Effector CD8-positive, alpha-beta T cell (primary cell): ENCODE measurements around the gene ITSN2.

ENCODE experiments used
- DNase-seq: peaks from one replicate; lab custom pipeline; 2025; lab: John Stamatoyannopoulos, UW

ITSN2 gene

DNA sequence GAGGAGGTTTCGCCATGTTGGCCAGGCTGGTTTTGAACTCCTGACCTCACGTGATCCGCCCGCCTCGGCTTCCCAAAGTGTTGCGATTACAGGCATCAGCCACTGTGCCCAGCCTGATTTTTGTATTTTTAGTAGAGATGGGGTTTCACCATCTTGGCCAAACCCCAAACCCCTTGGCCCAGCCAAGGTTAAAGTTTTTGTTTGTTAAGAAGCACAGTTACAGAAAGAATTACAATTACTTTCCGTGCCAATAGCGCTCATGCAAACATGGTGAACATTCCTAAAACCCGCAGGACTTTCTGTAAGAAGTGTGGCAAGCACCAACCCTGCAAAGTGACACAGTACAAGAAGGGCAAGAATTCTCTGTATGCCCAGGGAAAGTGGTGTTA is 26.1 kb downstream of the ITSN2 start:
- no peak for DNase-seq

GRCh38 chr2:24332791-24333540 is 27.4 kb downstream of the ITSN2 start:
- DNase-seq, result no peak

- no peak for DNase-seq
Observed at GRCh38 chr2:24330161-24330560, 30.2 kb downstream of the ITSN2 start.

- no peak for DNase-seq
Observed at GRCh38 chr2:24329700-24330099, 30.6 kb downstream of the ITSN2 start.

GRCh38 chr2:24328010-24328409 is 32.3 kb downstream of the ITSN2 start:
- no peak for DNase-seq

DNA sequence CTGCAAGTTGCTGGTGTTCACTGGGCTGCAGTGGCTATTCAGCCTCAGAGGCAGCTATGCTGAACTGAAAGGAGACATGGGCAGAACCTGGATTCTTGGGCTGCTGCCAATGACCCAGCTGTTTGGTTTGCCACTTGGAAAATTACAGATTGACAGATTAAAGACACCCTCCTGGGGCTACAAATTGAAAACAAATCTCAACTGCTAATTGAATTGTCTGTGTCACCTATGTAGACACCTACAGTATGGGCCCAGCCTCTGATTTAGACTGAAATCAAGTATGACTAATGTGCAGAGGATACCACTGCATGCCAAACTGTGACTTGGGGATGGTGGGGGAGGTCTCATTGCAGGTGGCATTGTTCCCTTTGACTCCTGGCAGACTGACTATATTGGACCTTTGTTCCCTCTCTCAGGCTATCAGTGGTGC is 42.8 kb downstream of the ITSN2 start:
- DNase-seq, result no peak

DNA sequence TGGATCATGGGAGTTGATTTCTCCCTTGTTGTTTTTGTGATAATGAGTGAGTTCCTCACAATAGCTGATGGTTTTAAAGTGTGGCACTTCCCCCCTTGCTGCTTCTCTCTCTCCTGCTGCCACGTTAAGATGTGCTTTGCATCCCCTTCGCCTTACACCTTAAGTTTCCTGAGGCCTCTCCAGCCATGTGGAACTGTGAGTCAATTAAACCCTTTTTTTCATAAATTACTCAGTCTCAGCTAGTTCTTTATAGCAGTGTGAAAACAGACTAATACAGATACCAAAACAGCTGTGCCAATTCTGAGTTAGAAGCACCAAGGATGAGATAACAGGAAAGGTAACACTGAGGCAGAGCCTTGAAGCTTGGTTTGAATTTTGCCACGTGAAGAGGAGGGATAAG is 44.7 kb downstream of the ITSN2 start:
- no peak for DNase-seq

- DNase-seq, result no peak
Observed at GRCh38 chr2:24313744-24314632, 46.3 kb downstream of the ITSN2 start.

DNA sequence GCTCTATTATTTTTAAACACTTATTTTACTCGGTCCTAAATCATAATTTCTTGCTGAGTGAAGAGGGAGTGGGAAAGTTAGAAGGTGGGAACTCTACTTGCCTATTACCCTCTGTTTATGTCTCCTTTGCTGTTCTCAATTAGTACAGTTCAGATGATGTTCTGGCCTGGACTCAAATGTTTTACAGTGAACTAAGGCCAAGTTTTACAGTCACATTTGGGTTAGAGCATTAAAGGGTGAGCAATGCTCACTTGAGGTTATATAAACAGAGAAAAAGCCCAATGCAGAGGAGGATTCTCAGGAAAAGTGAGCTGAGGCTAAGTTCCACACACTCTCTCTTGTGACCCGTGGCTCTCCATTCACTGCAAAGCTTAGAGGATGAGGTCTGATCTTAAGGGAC is 52.4 kb downstream of the ITSN2 start:
- DNase-seq, result no peak

GRCh38 chr2:24304631-24305030 is 55.7 kb downstream of the ITSN2 start:
- no peak for DNase-seq

- DNase-seq, result no peak
Observed at GRCh38 chr2:24304098-24304497, 56.2 kb downstream of the ITSN2 start.

GRCh38 chr2:24301599-24301998 is 58.7 kb downstream of the ITSN2 start:
- DNase-seq, result no peak

- no peak for DNase-seq
Observed at GRCh38 chr2:24297663-24298062, 62.7 kb downstream of the ITSN2 start.

DNA sequence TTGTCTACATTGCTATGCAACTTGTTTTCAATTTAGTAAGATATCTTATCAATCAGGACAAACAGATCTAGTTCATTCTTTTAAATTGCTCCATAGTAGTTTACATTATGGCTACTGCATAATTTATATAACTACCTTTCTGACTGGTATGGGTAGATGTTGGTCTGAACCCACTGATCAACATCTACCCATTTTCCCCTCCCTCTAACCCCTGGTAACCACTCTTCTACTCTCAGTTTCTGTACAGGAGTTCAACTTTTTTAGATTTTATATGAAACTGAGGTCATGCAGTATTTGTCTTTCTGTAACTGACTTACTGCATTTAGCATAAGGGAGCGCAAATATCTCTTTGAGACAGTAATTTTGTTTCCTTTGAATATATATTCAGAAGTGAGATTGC is 73.2 kb downstream of the ITSN2 start:
- no peak for DNase-seq

DNA sequence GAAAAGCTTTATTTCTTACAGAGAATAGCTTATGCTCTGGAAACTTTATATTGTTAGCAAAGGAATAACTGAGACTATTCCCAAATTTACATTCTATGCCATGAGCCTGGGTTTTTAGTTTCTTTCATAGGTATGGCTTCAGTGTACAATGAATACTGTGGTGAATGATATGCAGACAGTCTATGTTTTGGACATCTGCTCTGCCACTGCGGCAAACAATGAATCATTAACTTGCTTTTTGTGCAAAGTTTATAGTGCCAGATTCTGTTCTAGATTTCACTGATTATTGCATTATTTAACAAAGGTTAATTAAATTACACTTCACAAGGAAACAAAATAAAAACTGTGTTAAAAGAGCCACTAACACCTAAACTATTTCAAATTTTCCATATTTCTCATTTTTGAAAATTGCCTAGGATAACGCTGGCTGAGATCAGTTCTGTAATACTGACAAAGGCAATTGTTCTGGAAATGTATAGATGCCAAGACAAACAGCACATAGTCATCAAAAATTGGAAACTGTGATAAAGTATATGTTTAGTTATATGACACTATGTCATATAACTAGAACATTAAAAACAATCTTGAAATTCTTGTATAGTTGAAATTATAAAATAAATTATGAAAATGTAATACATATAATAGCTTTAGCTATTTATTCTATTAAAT is 74.7 kb downstream of the ITSN2 start:
- no peak for DNase-seq

DNA sequence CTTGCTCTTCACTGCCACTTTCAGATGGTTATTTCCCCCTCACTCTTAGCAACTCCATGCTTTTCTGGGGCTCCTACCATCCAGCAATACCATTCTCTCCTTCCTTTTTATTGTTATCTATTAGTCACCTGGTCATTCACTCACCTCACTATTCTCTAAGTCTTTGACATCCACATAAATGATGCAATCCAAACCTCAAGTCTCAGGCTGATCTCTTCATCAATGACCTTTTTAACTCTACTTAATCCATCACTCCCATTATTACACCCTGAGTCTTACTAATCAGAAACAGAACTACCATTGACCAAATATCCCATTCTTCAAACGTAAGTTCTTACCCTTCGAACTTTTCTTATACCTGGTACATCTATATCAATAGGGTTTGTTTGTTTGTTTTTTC is 79.7 kb downstream of the ITSN2 start:
- no peak for DNase-seq

DNA sequence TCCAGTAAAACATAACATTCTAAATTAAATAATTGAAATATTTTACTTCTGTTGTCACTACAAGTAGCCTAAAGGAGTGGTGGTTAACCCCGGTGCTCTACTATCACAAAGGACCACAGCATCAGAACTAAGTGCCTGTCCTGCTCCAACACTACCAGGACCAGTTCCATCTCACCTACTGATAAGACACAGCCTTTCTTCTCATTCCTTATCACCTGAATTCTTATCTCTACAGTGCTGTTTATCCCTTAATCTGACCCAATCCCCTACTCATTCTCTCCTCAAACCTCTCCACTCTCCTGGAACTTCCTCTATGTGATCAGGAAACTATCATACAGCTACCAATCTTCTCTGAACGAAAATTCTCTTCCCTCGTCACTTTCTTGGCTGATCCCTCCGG is 80.2 kb downstream of the ITSN2 start:
- no peak for DNase-seq

DNA sequence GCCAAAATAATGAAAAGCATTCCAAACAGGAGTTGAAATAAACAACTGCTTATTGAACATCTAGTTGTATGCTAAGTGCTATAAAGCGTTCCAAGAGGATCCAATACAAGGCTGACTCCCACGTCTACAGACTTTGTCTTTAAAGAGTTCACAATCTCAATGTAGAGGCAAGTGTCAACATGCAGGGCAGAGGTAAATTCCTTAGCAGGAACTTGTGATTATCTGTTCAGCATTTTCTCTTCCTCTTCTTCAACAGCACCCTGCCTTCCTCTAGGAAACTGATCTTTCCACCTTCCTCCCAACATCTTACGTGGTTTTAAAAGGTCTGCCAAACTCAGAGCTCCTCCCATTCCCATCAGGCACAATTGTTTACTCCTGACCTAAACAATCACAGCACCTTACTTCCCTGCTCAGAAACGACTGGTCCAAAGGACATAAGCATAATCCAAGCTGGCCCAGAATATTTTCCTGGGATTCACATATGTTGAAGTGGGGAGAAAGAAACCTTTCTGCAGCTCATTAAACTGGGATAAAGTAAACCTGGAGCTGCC is 83.9 kb downstream of the ITSN2 start:
- DNase-seq, result no peak

DNA sequence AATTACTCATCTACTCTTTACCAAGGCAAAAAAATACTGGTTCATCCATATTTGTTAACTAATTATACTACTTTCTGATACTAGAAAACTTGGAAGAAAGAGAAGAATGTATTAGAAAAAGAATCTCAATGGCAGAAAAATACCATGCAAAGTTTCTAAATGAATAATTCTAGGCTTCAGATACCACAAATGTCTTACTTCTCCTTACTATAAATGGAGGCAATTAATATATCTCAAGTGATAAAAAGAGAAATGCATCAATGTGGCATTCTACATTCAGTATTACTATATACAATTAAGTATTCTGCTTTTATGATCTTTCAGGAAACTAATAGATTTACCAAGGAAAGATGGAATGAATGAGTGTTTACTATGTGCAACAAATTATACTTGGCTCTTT is 85.5 kb downstream of the ITSN2 start:
- DNase-seq, result no peak

DNA sequence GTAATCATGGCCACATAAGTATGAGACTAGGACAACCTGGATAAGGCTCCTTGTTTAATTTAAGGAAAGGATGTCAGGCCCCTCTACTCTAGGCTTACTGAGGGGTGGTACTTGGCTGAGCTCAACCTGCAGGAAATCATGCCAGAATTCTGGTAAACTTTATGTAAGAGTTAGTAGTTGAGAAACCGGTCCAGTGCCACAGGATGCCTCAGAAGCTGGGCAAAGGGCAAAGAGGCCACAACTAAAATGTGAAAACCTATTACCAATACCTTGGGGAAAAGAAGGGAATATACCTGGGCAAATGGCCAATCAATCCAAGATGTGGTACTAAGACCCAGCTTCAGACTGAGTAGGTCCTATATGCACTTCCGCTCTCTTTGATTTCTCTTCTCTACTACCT is 86.7 kb downstream of the ITSN2 start:
- no peak for DNase-seq

DNA sequence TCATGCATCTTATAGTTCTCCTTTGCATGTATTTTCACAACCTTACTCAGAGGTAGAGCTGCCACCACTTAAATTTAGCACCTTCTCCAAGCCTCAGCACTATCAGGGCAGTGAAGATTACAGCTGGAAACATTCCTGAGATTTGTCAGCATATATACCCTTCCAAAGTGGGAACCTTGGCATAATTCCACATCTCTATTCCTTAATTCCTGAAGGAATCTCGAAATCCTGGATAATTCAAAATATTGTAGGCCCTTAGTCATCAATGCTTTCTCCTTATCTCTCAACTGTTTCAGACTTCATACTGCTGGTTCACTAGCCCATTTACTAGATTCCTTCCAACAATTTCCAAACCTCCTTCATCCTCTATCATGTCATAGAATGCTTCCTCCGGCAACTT is 87.4 kb downstream of the ITSN2 start:
- no peak for DNase-seq

DNA sequence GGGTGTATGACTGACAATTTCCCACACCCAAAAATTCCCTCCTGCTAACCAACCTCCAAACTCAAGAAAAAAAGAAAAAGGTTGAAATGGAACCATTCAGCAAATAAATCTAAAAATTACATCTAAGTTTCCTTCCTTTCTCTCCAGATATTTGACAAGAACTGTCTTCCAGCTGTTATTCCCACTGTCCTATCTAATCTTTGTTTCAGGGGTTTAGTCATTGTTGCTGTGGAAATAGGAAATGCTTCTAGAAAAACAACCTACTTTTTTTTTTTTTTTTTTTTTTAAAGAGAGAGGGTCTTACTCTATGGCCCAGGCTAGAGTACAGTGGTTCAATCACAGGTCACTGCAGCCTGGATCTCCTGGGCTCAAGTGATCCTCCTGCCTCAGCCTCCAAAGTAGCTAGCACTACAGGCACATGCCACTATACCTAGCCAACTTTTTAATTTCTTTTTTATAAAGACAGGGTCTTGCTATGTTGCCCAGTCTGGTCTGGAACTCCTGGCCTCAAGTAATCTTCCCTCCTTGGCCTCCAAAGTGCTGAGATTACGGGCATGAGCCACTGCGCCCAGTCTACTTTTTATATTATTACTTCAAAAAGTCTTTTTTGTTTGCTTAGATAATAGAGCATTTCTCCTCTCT is 88.1 kb downstream of the ITSN2 start:
- DNase-seq, result no peak
